Measurements from ENCODE around the gene RAB5A. TPM values are rescaled to one million over a fixed set of nuclear protein-coding genes. Genes with fewer than 3 reads are reported as not detected.
A peak's percentile ranks its signal among the peaks of the same experiment; 100 is the strongest.
"Not testable (repeated sequence)": the region's sequence is repeated elsewhere in the genome, so short reads cannot be mapped to it uniquely, and the experiment has no call there.

Gene RAB5A
- total and polyA plus RNA-seq, 12 donors: 36.8 to 102 (median 52.0) TPM

- Histone ChIP-seq H3K4me3 (no peak overlapping the region), H3K4me1 (replicated peaks in 1 of 2) (no peaks in the 10 kb centered on the region), H3K27ac (peak overlapping the region in 1 of 5 donors; percentile 58), H3K9me3 (replicated peaks in 1 of 3) (no peaks in the 10 kb centered on the region), H3K27me3 (no peaks in the 10 kb centered on the region), H3K36me3 (replicated peaks in 1 of 2) (no peaks in the 10 kb centered on the region)
- peak in 4 of 7 donors; percentile 13 to 26 (median 22) for DNase-seq
- intact Hi-C loops (cut with DNase I): no loop called here
- 29 to 55% (median 45%) methylated on average over 2 of the region's 2 CpGs for WGBS, 4 donors
- TF ChIP-seq POLR2A (IDR thresholded peaks at IDR 0.05) (no peak), CTCF (IDR thresholded peaks at IDR 0.05) (no peak)
Measured at GRCh38 chr3:20023623-20024405, 76.9 kb downstream of the RAB5A start.

GRCh38 chr3:20027136-20027535 is 80.2 kb downstream of the RAB5A start:
- TF ChIP-seq CTCF (IDR thresholded peaks at IDR 0.05) (no peak), POLR2A (IDR thresholded peaks at IDR 0.05) (no peak)
- Histone ChIP-seq H3K36me3 (replicated peaks in 1 of 2) (no peaks in the 10 kb centered on the region), H3K9me3 (replicated peaks in 1 of 3) (no peaks in the 10 kb centered on the region), H3K4me1 (replicated peaks in 1 of 2) (no peaks in the 10 kb centered on the region), H3K4me3 (no peak overlapping the region), H3K27ac (no peak overlapping the region), H3K27me3 (no peaks in the 10 kb centered on the region)
- intact Hi-C loops (cut with DNase I): no loop called here
- 90 to 94% (median 92%) methylated on average over 4 of the region's 4 CpGs for WGBS, 4 donors
- no peak for DNase-seq

- no peaks in the 10 kb centered on the region for H3K27me3 ChIP-seq
- H3K4me1 ChIP-seq (replicated peaks in 1 of 2): no peaks in the 10 kb centered on the region
- H3K36me3 ChIP-seq (replicated peaks in 1 of 2): no peaks in the 10 kb centered on the region
- H3K9me3 ChIP-seq (replicated peaks in 1 of 3): no peaks in the 10 kb centered on the region
- intact Hi-C loops (cut with DNase I): no loop called here
- TF ChIP-seq POLR2A (IDR thresholded peaks at IDR 0.05) (no peak), CTCF (IDR thresholded peaks at IDR 0.05) (no peak)
- no peak for DNase-seq
- WGBS, 4 donors: 81 to 89% (median 84%) methylated on average over 7 of the region's 7 CpGs
- H3K4me3 ChIP-seq: no peak overlapping the region
- no peak overlapping the region for H3K27ac ChIP-seq
Measured at GRCh38 chr3:20028905-20029331, 82.0 kb downstream of the RAB5A start.

GRCh38 chr3:20031939-20032338 is 85.0 kb downstream of the RAB5A start:
- WGBS, 4 donors: 94 to 100% (median 99%) methylated on average over 7 of the region's 7 CpGs
- intact Hi-C loops (cut with DNase I): not testable (repeated sequence)

More at GRCh38 chr3:20031939-20032338, 85.0 kb downstream of the RAB5A start:
- not testable (repeated sequence) for H3K4me3 ChIP-seq; DNase-seq; H3K4me1 ChIP-seq (replicated peaks in 1 of 2); H3K9me3 ChIP-seq (replicated peaks in 1 of 3); H3K27me3 ChIP-seq; H3K27ac ChIP-seq; H3K36me3 ChIP-seq (replicated peaks in 1 of 2)

Small RNAs within 50 kb of the gene (small RNA-seq; reads per million reads assigned to genes)
- gene RNU4-85P: 0 reads per million in 2 donors
- gene RPL39P18: 0 reads per million in 2 donors

Other genes starting within 250 kb of the RAB5A start
- 1 to 10 TPM in 6 of 9 donors, under 1 TPM in 2, not detected in 1; 0.29 to 4.4 (median 2.7) TPM for gene EFHB, start 12.9 kb upstream of the RAB5A start, total RNA-seq
- gene EFHB, start 12.9 kb upstream of the RAB5A start, polyA plus RNA-seq: 10 to 100 TPM in 1 of 3 donors, 1 to 10 TPM in 1, under 1 TPM in 1; 0.98 to 10.6 (median 2.2) TPM
- gene PP2D1, start 65.2 kb downstream of the RAB5A start, total RNA-seq: not detected
- not detected for gene PP2D1, start 65.2 kb downstream of the RAB5A start, polyA plus RNA-seq
- gene KAT2B, start 93.3 kb downstream of the RAB5A start, total RNA-seq: 10 to 100 TPM; 17.0 to 32.2 (median 21.4) TPM
- gene KAT2B, start 93.3 kb downstream of the RAB5A start, polyA plus RNA-seq: 10 to 100 TPM in 2 of 3 donors, 1 to 10 TPM in 1; 5.4 to 16.7 (median 10.6) TPM
- gene SGO1, start 239.1 kb downstream of the RAB5A start, total RNA-seq: 1 to 10 TPM in 1 of 9 donors, under 1 TPM in 6, not detected in 2; 0.41 to 4.2 (median 0.61) TPM
- under 1 TPM; 0.13 to 0.86 (median 0.16) TPM for gene SGO1, start 239.1 kb downstream of the RAB5A start, polyA plus RNA-seq